HEK293 (cell line): Measurements from ENCODE around the gene GAA.

Experiments
- CTCF ChIA-PET: fragments of 350-600 bp; formaldehyde crosslinking; extraction: SDS; loops from one replicate; lab custom pipeline; 2021; ENCODE audit warnings: antibody characterized with exemption; lab: Yijun Ruan, JAX
- POLR2A ChIA-PET: fragments of 300-600 bp; formaldehyde crosslinking; extraction: SDS; loops from one replicate; lab custom pipeline; 2020; ENCODE audit warnings: antibody characterized with exemption, inconsistent platforms; lab: Yijun Ruan, JAX
- H3K27ac ChIP-seq: fragments of 200-500 bp; sonication (Bioruptor generic); 2 replicates; pipeline ENCODE4 v1.5.1; 2014; ENCODE audit warnings: low read depth, low read length, control low read depth, inconsistent platforms; ENCODE audit errors: extremely low read depth
- H3K36me3 ChIP-seq, 2 experiments: fragments of 200-500 bp in 1 of 2; sonication (Bioruptor generic) in 1 of 2; 1 replicate in 1 of 2; 2 replicates in 1 of 2; pipeline ENCODE4 v1.5.1; 2014 to 2017; ENCODE audit warnings: inconsistent platforms in 2 of 2, low read length in 2 of 2; ENCODE audit not compliant: control insufficient read depth in 2 of 2, insufficient read depth in 1 of 2
- H3K4me1 ChIP-seq: fragments of 200-500 bp; sonication (Bioruptor generic); 2 replicates; pipeline ENCODE4 v1.5.1; 2014; ENCODE audit warnings: mild to moderate bottlenecking, low read length, inconsistent platforms; ENCODE audit not compliant: control insufficient read depth, insufficient read depth
- H3K4me3 ChIP-seq: 2 replicates; pipeline ENCODE4 v1.5.1; 2011; ENCODE audit warnings: low read depth, mild to moderate bottlenecking, control low read depth, low read length, moderate library complexity
- H3K9me3 ChIP-seq: fragments of 200-500 bp; sonication (Bioruptor generic); 2 replicates; pipeline ENCODE4 v1.5.1; 2014; ENCODE audit warnings: low read depth, low read length, inconsistent platforms; ENCODE audit not compliant: control insufficient read depth, insufficient read depth
- BCL11A ChIP-seq: fragments of 450-650 bp; formaldehyde crosslinking; IDR thresholded peaks from 2 replicates; pipeline ENCODE4 v1.5.1; 2016; ENCODE audit warnings: low read depth, missing biosample characterization, missing genetic modification characterization
- BCL11B ChIP-seq: fragments of 450-650 bp; formaldehyde crosslinking; IDR thresholded peaks from 2 replicates; pipeline ENCODE4 v1.5.1; 2016; ENCODE audit warnings: low read depth, missing biosample characterization, missing genetic modification characterization
- GLI4 ChIP-seq: fragments of 450-650 bp; formaldehyde crosslinking; IDR thresholded peaks from 2 replicates; pipeline ENCODE4 v1.5.1; 2016; ENCODE audit warnings: missing biosample characterization, missing genetic modification characterization
- KLF16 ChIP-seq: fragments of 450-650 bp; formaldehyde crosslinking; IDR thresholded peaks from 2 replicates; pipeline ENCODE4 v1.5.1; 2017; ENCODE audit warnings: missing biosample characterization, missing genetic modification characterization
- MYNN ChIP-seq: fragments of 450-650 bp; formaldehyde crosslinking; IDR thresholded peaks from 2 replicates; pipeline ENCODE4 v1.5.1; 2016; ENCODE audit warnings: missing biosample characterization, missing genetic modification characterization, borderline replicate concordance
- OSR2 ChIP-seq: fragments of 450-650 bp; formaldehyde crosslinking; IDR thresholded peaks from 2 replicates; pipeline ENCODE4 v1.5.1; 2016; ENCODE audit warnings: missing biosample characterization, missing genetic modification characterization
- SETDB1 ChIP-seq: IDR thresholded peaks from one replicate; pipeline ENCODE4 v1.6.1; 2017; ENCODE audit warnings: mild to moderate bottlenecking, low read length, moderate library complexity, mixed read lengths; ENCODE audit not compliant: insufficient read length
- YY2 ChIP-seq: fragments of 450-650 bp; formaldehyde crosslinking; IDR thresholded peaks from 2 replicates; pipeline ENCODE4 v1.5.1; 2016; ENCODE audit warnings: missing biosample characterization, missing genetic modification characterization
- ZBTB48 ChIP-seq: fragments of 450-650 bp; formaldehyde crosslinking; IDR thresholded peaks from 2 replicates; pipeline ENCODE4 v1.5.1; 2016; ENCODE audit warnings: missing biosample characterization, missing genetic modification characterization
- ZFP3 ChIP-seq: fragments of 450-650 bp; formaldehyde crosslinking; IDR thresholded peaks from 2 replicates; pipeline ENCODE4 v1.5.1; 2016; ENCODE audit warnings: low read depth, missing biosample characterization, missing genetic modification characterization
- ZNF514 ChIP-seq: fragments of 450-650 bp; formaldehyde crosslinking; IDR thresholded peaks from 2 replicates; pipeline ENCODE4 v1.5.1; 2016; ENCODE audit warnings: missing biosample characterization, missing genetic modification characterization
- ZNF629 ChIP-seq: fragments of 450-650 bp; formaldehyde crosslinking; IDR thresholded peaks from 2 replicates; pipeline ENCODE4 v1.5.1; 2017; ENCODE audit warnings: missing biosample characterization, missing genetic modification characterization
- ZNF654 ChIP-seq: fragments of 450-650 bp; formaldehyde crosslinking; IDR thresholded peaks from 2 replicates; pipeline ENCODE4 v1.5.1; 2016; ENCODE audit warnings: low read depth, missing biosample characterization, missing genetic modification characterization
- ZNF707 ChIP-seq: fragments of 450-650 bp; formaldehyde crosslinking; IDR thresholded peaks from 2 replicates; pipeline ENCODE4 v1.5.1; 2016; ENCODE audit warnings: missing biosample characterization, missing genetic modification characterization
- ZNF76 ChIP-seq: fragments of 450-650 bp; formaldehyde crosslinking; IDR thresholded peaks from 2 replicates; pipeline ENCODE4; 2016; ENCODE audit warnings: low read depth, missing biosample characterization, missing genetic modification characterization, borderline replicate concordance
- ZNF776 ChIP-seq: fragments of 450-650 bp; formaldehyde crosslinking; IDR thresholded peaks from 2 replicates; pipeline ENCODE4 v1.5.0; 2017; ENCODE audit warnings: missing biosample characterization, missing genetic modification characterization, borderline replicate concordance
- ZSCAN16 ChIP-seq: fragments of 450-650 bp; formaldehyde crosslinking; IDR thresholded peaks from 2 replicates; pipeline ENCODE4 v1.5.1; 2016; ENCODE audit warnings: missing biosample characterization, missing genetic modification characterization
- ZSCAN23 ChIP-seq: fragments of 450-650 bp; formaldehyde crosslinking; IDR thresholded peaks from 2 replicates; pipeline ENCODE4 v1.5.1; 2016; ENCODE audit warnings: missing biosample characterization, missing genetic modification characterization
- TF ChIP-seq, protein P1 (sequence below): fragments of 450-650 bp; formaldehyde crosslinking; IDR thresholded peaks from 2 replicates; pipeline ENCODE4 v1.5.1; 2016; ENCODE audit warnings: missing biosample characterization, missing genetic modification characterization
- TF ChIP-seq, protein P2 (sequence below): fragments of 450-650 bp; formaldehyde crosslinking; IDR thresholded peaks from 2 replicates; pipeline ENCODE4; 2016; ENCODE audit warnings: missing biosample characterization, missing genetic modification characterization
- TF ChIP-seq, protein P3 (sequence below): fragments of 450-650 bp; formaldehyde crosslinking; IDR thresholded peaks from 2 replicates; pipeline ENCODE4 v1.5.1; 2017; ENCODE audit warnings: missing biosample characterization, missing genetic modification characterization

The GAA gene

DNA sequence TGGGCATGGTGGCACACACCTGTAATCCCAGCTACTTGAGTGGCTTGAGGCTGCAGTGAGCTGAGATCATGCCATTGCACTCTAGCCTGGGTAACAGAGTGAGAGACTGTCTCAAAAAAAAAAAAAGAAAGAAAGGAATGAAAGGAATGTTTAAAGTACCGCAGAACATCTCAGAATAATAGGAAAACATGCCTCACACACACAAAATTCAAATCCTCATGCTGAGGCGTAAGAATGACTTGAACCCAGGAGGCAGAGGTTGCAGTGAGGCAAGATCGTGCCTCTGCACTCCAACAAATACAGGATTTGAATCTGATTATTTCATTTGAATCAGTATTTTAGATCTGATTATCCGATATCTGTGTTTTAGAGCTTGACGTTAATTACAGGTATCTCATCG, 21.3 kb upstream of the GAA start (continued):
- no peak for TF ChIP-seq ZFP3 (tag by site-specific recombination)
- TF ChIP-seq ZNF514 (tag by site-specific recombination): no peak
- no peak for TF ChIP-seq BCL11B (tag by site-specific recombination)
- TF ChIP-seq KLF16 (tag by site-specific recombination): no peak
- TF ChIP-seq, protein P1, sequence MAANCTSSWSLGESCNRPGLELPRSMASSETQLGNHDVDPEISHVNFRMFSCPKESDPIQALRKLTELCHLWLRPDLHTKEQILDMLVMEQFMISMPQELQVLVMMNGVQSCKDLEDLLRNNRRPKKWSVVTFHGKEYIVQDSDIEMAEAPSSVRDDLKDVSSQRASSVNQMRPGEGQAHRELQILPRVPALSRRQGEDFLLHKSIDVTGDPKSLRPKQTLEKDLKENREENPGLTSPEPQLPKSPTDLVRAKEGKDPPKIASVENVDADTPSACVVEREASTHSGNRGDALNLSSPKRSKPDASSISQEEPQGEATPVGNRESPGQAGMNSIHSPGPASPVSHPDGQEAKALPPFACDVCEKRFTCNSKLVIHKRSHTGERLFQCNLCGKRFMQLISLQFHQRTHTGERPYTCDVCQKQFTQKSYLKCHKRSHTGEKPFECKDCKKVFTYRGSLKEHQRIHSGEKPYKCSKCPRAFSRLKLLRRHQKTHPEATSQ (tag by site-specific recombination): no peak
- no peak for TF ChIP-seq ZNF776
- no peak for TF ChIP-seq ZNF76 (tag by site-specific recombination)
- TF ChIP-seq ZNF629 (tag by site-specific recombination): no peak
- no peak for TF ChIP-seq BCL11A (tag by site-specific recombination)
- TF ChIP-seq ZNF654 (tag by site-specific recombination): no peak

DNA sequence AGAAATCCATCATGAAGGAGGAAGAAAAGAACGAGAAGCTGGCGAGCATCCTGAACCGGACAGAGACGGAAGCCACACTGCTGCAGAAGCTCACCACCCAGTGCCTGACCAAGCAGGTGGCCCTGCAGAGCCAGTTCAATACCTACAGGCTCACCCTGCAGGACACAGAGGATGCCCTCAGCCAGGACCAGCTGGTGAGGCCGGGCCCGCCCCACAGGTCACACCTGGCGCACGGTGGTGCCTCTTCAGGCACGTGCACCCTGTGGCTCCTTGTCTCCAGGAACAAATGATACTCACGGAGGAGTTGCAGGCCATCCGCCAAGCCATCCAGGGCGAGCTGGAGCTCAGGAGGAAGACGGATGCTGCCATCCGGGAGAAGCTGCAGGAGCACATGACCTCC, 19.8 kb upstream of the GAA start:
- POLR2A ChIA-PET: interaction anchor here (0.6 to 2.5 kb wide), 2 partner anchors 20 to 56 kb away, joined by 3 to 13 read pairs; partner anchors contain the start of gene GAA
- H3K36me3 ChIP-seq: no peaks in the 10 kb centered on the region
- H3K9me3 ChIP-seq: no peaks in the 10 kb centered on the region
- H3K4me1 ChIP-seq: no peaks in the 10 kb centered on the region
- TF ChIP-seq YY2 (no peak), ZSCAN23 (tag by site-specific recombination) (no peak), OSR2 (tag by site-specific recombination) (no peak), BCL11A (tag by site-specific recombination) (no peak), MYNN (tag by site-specific recombination) (no peak), SETDB1 (no peak), GLI4 (tag by site-specific recombination) (no peak), ZNF707 (tag by site-specific recombination) (no peak), ZBTB48 (no peak), ZSCAN16 (no peak)
- TF ChIP-seq, protein P2, sequence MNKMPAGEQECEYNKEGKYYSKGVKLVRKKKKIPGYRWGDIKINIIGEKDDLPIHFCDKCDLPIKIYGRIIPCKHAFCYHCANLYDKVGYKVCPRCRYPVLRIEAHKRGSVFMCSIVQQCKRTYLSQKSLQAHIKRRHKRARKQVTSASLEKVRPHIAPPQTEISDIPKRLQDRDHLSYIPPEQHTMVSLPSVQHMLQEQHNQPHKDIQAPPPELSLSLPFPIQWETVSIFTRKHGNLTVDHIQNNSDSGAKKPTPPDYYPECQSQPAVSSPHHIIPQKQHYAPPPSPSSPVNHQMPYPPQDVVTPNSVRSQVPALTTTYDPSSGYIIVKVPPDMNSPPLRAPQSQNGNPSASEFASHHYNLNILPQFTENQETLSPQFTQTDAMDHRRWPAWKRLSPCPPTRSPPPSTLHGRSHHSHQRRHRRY (tag by site-specific recombination): no peak
- TF ChIP-seq, protein P3, sequence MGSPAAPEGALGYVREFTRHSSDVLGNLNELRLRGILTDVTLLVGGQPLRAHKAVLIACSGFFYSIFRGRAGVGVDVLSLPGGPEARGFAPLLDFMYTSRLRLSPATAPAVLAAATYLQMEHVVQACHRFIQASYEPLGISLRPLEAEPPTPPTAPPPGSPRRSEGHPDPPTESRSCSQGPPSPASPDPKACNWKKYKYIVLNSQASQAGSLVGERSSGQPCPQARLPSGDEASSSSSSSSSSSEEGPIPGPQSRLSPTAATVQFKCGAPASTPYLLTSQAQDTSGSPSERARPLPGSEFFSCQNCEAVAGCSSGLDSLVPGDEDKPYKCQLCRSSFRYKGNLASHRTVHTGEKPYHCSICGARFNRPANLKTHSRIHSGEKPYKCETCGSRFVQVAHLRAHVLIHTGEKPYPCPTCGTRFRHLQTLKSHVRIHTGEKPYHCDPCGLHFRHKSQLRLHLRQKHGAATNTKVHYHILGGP (tag by site-specific recombination): no peak
- H3K27ac ChIP-seq: no peak overlapping the region
- CTCF ChIA-PET: interaction anchor here (0.9 to 4.8 kb wide), 15 partner anchors 12 to 281 kb away, joined by 3 to 51 read pairs (median 5); partner anchors contain the start of gene GAA
- no peak overlapping the region for H3K4me3 ChIP-seq
